Smooth muscle cell (in vitro differentiated cells): ENCODE results near the gene EMX2. TPM values are rescaled to one million over a fixed set of nuclear protein-coding genes. Genes with fewer than 3 reads are reported as not detected.

Experiments used
- DNase-seq: peaks from one replicate; lab custom pipeline; 2025; ENCODE audit not compliant: unreplicated experiment; lab: John Stamatoyannopoulos, UW
- H2AFZ ChIP-seq: fragments of 200-600 bp; sonication (generic); 2 replicates; pipeline ENCODE4 v1.6.0; 2016; ENCODE audit warnings: antibody characterized with exemption, low read depth, mild to moderate bottlenecking
- H3F3A ChIP-seq: fragments of 200-600 bp; sonication (generic); 2 replicates; pipeline ENCODE4 v1.6.0; 2017; ENCODE audit warnings: antibody characterized with exemption, low read depth
- H3K27ac ChIP-seq: fragments of 200-600 bp; sonication (generic); 2 replicates; pipeline ENCODE4 v1.5.1; 2016; ENCODE audit warnings: low read depth, mild to moderate bottlenecking
- H3K27me3 ChIP-seq: fragments of 200-600 bp; sonication (generic); 2 replicates; pipeline ENCODE4 v1.6.1; 2016; ENCODE audit warnings: low read depth, mild to moderate bottlenecking
- H3K36me3 ChIP-seq: fragments of 200-600 bp; sonication (generic); 2 replicates; pipeline ENCODE4 v1.5.1; 2016; ENCODE audit warnings: low read depth
- H3K4me1 ChIP-seq: fragments of 200-600 bp; sonication (generic); 2 replicates; pipeline ENCODE4 v1.5.1; 2016; ENCODE audit warnings: low read depth
- H3K4me2 ChIP-seq: fragments of 200-600 bp; sonication (generic); 2 replicates; pipeline ENCODE4 v1.6.0; 2016; ENCODE audit warnings: mild to moderate bottlenecking
- H3K4me3 ChIP-seq: fragments of 200-600 bp; sonication (generic); 2 replicates; pipeline ENCODE4 v1.5.1; 2016; ENCODE audit warnings: mild to moderate bottlenecking
- H3K79me2 ChIP-seq: fragments of 200-600 bp; sonication (generic); 2 replicates; pipeline ENCODE4 v1.6.0; 2016; ENCODE audit warnings: low read depth, mild to moderate bottlenecking
- H3K9ac ChIP-seq: fragments of 200-600 bp; sonication (generic); 2 replicates; pipeline ENCODE4 v1.6.0; 2016; ENCODE audit warnings: low read depth
- H3K9me3 ChIP-seq: fragments of 200-600 bp; sonication (generic); replicated peaks from 2 replicates; pipeline ENCODE4 v1.5.1; 2016; ENCODE audit warnings: low read depth
- H4K20me1 ChIP-seq: fragments of 200-600 bp; sonication (generic); 2 replicates; pipeline ENCODE4 v1.6.0; 2016; ENCODE audit warnings: low read depth
- WGBS: methylation state at CpG from one replicate; pipeline ENCODE4 v1.1.7; 2016; ENCODE audit warnings: low lambda C conversion rate; 5-methylcytosine and 5-hydroxymethylcytosine counted together
- polyA plus RNA-seq: library from polyadenylated mRNA; unstranded; fragments of >200 nt; fragmentation: Nextera tagmentation; extraction: Ambion mirVana; gene quantifications from 2 replicates; pipeline ENCODE4 v1.2.1, GENCODE V29; 2016
- total RNA-seq: library from RNA; depleted of rRNA; stranded (reverse); fragments of >200 nt; gene quantifications from 2 replicates; pipeline ENCODE4 v1.2.3, GENCODE V29; 2014
- TF ChIP-seq, protein P1 (sequence below): fragments of 200-600 bp; sonication (generic); IDR thresholded peaks from 2 replicates; pipeline ENCODE4 v1.5.1; 2017; ENCODE audit warnings: borderline replicate concordance, mild to moderate bottlenecking, antibody characterized with exemption; ENCODE audit not compliant: insufficient read depth, poor library complexity, severe bottlenecking

Gene EMX2
- total and polyA plus RNA-seq, 2 experiments from 2014 or later, result 0.27 TPM; not detected in 1

DNA sequence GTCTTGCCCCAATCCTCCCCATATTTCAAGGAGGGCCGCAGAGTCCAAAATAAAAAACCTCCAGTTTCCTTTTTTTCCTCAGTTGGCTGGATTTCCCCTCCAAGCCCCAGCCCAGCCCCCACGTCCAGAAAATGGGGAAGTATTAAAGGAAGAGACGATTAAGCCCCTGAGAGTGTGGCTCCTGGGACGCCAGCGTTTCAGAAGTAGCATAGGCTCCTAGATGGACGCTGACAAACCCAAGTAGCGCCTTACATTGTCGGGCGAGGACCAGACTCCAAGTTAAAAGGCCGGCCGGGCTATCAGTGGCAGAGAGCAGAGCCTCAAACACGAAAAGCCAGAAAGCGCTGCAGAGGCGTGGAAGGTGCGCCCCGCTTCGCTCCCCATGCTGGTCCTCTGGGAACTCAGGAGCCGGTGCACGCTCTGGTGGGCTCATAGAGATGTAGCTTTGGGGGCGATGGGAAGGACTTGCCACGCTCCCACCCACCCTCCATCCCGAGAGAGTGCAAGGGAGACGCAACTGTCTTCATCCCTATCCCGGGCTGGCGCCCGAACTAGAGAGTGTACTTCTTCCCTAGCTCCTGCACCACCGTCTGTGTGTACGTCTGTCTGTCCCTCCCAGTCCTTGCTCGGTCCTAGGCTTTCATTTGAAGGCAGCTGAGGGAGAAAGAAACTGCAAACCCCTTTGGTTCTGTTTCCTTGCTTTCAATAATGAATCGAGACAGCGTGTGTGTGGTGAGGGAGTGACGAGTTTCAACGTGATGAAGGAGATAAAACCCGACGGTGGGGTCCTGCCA lies 6.3 kb upstream of the EMX2 start:
- TF ChIP-seq, protein P1, sequence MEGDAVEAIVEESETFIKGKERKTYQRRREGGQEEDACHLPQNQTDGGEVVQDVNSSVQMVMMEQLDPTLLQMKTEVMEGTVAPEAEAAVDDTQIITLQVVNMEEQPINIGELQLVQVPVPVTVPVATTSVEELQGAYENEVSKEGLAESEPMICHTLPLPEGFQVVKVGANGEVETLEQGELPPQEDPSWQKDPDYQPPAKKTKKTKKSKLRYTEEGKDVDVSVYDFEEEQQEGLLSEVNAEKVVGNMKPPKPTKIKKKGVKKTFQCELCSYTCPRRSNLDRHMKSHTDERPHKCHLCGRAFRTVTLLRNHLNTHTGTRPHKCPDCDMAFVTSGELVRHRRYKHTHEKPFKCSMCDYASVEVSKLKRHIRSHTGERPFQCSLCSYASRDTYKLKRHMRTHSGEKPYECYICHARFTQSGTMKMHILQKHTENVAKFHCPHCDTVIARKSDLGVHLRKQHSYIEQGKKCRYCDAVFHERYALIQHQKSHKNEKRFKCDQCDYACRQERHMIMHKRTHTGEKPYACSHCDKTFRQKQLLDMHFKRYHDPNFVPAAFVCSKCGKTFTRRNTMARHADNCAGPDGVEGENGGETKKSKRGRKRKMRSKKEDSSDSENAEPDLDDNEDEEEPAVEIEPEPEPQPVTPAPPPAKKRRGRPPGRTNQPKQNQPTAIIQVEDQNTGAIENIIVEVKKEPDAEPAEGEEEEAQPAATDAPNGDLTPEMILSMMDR, result no peak
- Histone ChIP-seq H3F3A (no peaks in the 10 kb centered on the region), H4K20me1 (no peaks in the 10 kb centered on the region), H3K9me3 (no peaks in the 10 kb centered on the region), H3K79me2 (no peaks in the 10 kb centered on the region), H3K27me3 (peaks cover 99% of the 10 kb centered on the region), H3K36me3 (no peaks in the 10 kb centered on the region), H3K4me1 (peaks cover 50% of the 10 kb centered on the region), H3K4me3 (no peak overlapping the region), H3K27ac (no peak overlapping the region), H3K4me2 (peak overlapping the region; percentile 25), H3K9ac (no peak overlapping the region), H2AFZ (no peak overlapping the region)
- 11% methylated on average over 35 of the region's 35 CpGs for WGBS
- no peak for DNase-seq

DNA sequence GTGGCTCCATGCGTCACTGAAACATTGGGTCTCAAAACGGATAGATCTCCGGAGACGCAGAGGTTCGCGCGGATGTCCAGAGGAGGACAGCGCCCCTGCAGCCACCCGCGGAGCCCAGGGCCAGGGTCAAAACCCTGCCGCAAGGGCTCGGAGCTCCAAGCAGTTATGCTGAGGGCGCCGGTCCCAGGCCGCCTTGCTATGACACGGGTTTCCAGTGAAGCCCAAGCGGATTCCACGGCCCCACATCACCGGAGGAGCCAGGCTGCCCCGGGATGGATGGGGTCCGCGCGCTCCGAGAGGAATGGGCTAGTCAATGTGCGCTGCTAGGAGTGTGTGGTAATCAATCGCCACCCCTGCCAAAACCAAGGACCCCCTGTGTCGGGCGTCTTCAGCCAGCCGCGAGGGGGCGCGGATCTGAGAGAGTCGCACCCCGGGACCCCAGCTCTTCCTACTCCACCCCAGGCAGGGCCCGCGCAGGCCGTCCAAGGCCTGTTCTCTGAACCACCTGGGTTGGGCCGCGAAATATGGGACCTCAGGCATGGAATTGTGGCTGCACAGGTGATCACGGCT lies 5.6 kb upstream of the EMX2 start:
- no peak overlapping the region for H3K4me3 ChIP-seq
- H3K4me2 ChIP-seq, result peak overlapping the region; percentile 82

DNA sequence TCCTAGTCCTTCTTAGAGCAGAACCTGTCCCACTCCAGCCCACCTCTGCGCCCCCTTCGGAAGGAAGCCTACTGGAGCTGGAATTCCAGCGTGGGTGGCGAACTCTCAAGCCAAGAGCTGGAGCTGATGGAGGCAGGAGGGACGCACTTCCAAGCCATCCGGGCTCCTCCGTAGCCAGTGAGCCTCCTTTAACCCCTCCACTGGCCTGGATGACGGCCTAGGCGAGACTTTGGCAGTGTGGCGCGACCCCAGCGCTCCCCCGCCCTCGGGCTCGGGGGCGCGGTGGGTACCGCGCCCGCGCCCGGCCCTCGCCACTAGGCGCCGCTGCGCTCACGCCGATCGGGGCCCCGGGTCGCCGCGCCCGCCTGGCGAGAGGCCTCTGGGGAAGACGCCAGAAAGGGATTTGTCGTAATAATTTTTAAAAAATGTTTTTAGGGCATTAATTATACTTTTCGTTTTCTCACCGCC lies 5.1 kb upstream of the EMX2 start:
- Histone ChIP-seq H3K27ac (no peak overlapping the region), H3K4me3 (peak overlapping the region; percentile 39), H3K9me3 (no peaks in the 10 kb centered on the region), H3K79me2 (no peaks in the 10 kb centered on the region), H3F3A (no peaks in the 10 kb centered on the region), H3K4me1 (peaks cover 47% of the 10 kb centered on the region), H2AFZ (peak overlapping the region; percentile 33), H3K27me3 (peaks cover 99% of the 10 kb centered on the region), H3K9ac (no peak overlapping the region), H3K4me2 (peak overlapping the region; percentile 82), H3K36me3 (no peaks in the 10 kb centered on the region), H4K20me1 (no peaks in the 10 kb centered on the region)
- TF ChIP-seq, protein P1, result peak; percentile 82
- WGBS, result 3% methylated on average over 39 of the region's 39 CpGs
- DNase-seq, result no peak

More for the DNA sequence above, 5.6 kb upstream of the EMX2 start:
- peaks cover 99% of the 10 kb centered on the region for H3K27me3 ChIP-seq
- no peaks in the 10 kb centered on the region for H3F3A ChIP-seq
- DNase-seq, result no peak
- H3K36me3 ChIP-seq, result no peaks in the 10 kb centered on the region
- H2AFZ ChIP-seq, result no peak overlapping the region
- no peaks in the 10 kb centered on the region for H3K79me2 ChIP-seq
- H3K4me1 ChIP-seq, result peaks cover 50% of the 10 kb centered on the region
- H3K9me3 ChIP-seq, result no peaks in the 10 kb centered on the region
- no peak overlapping the region for H3K9ac ChIP-seq
- no peaks in the 10 kb centered on the region for H4K20me1 ChIP-seq
- WGBS, result 5% methylated on average over 37 of the region's 40 CpGs
- no peak overlapping the region for H3K27ac ChIP-seq
- TF ChIP-seq, protein P1, result no peak
